Measurements from ENCODE around the gene RPS6KA6. TPM values are rescaled to one million over a fixed set of nuclear protein-coding genes. Genes with fewer than 3 reads are reported as not detected.
"Not testable (repeated sequence)": the region's sequence is repeated elsewhere in the genome, so short reads cannot be mapped to it uniquely, and the experiment has no call there.

Gene RPS6KA6
- total and polyA plus RNA-seq, 2 donors from 2014 or later: 4.7 to 12.1 TPM

GRCh38 chrX:84118769-84119168, 69.2 kb downstream of the RPS6KA6 start:
- Histone ChIP-seq H3K9ac (ENCODE audit: low read length in 3 of 3) (no peak overlapping the region), H3K27ac (ENCODE audit: low read depth in 2 of 2, low read length in 2 of 2) (no peak overlapping the region), H3K4me3 (ENCODE audit: low read length in 3 of 3) (no peak overlapping the region), H3K4me1 (ENCODE audit: control insufficient read depth in 2 of 3, insufficient read depth in 2 of 3, low read depth in 1 of 3, low read length in 3 of 3) (no peaks in the 10 kb centered on the region), H3K27me3 (ENCODE audit: control insufficient read depth, insufficient read depth, low read length) (no peaks in the 10 kb centered on the region), H3K9me3 (ENCODE audit: control insufficient read depth in 2 of 3, insufficient read depth in 1 of 3, low read length in 3 of 3) (no peaks in the 10 kb centered on the region), H3K36me3 (ENCODE audit: control insufficient read depth in 2 of 3, insufficient read depth in 3 of 3, low read length in 3 of 3) (no peaks in the 10 kb centered on the region)
- no peak for TF ChIP-seq CTCF (IDR thresholded peaks at IDR 0.05; ENCODE audit: borderline replicate concordance, extremely low read depth, insufficient read depth)
- DNase-seq (peak in 2 of 5 donors; percentile 5), FAIRE-seq (no peak)
- intact Hi-C loops (cut with DNase I): no loop called here

GRCh38 chrX:84118315-84118714, 69.7 kb downstream of the RPS6KA6 start:
- no peaks in the 10 kb centered on the region for H3K36me3 ChIP-seq (ENCODE audit: control insufficient read depth in 2 of 3, insufficient read depth in 3 of 3, low read length in 3 of 3)
- no peak overlapping the region for H3K4me3 ChIP-seq (ENCODE audit: low read length in 3 of 3)
- intact Hi-C loops (cut with DNase I): no loop called here
- no peak for TF ChIP-seq CTCF (IDR thresholded peaks at IDR 0.05; ENCODE audit: borderline replicate concordance, extremely low read depth, insufficient read depth)
- DNase-seq (no peak), FAIRE-seq (peak; percentile 32)
- no peaks in the 10 kb centered on the region for H3K4me1 ChIP-seq (ENCODE audit: control insufficient read depth in 2 of 3, insufficient read depth in 2 of 3, low read depth in 1 of 3, low read length in 3 of 3)
- H3K27ac ChIP-seq (ENCODE audit: low read depth in 2 of 2, low read length in 2 of 2): no peak overlapping the region
- no peaks in the 10 kb centered on the region for H3K9me3 ChIP-seq (ENCODE audit: control insufficient read depth in 2 of 3, insufficient read depth in 1 of 3, low read length in 3 of 3)
- no peak overlapping the region for H3K9ac ChIP-seq (ENCODE audit: low read length in 3 of 3)
- no peaks in the 10 kb centered on the region for H3K27me3 ChIP-seq (ENCODE audit: control insufficient read depth, insufficient read depth, low read length)

DNA sequence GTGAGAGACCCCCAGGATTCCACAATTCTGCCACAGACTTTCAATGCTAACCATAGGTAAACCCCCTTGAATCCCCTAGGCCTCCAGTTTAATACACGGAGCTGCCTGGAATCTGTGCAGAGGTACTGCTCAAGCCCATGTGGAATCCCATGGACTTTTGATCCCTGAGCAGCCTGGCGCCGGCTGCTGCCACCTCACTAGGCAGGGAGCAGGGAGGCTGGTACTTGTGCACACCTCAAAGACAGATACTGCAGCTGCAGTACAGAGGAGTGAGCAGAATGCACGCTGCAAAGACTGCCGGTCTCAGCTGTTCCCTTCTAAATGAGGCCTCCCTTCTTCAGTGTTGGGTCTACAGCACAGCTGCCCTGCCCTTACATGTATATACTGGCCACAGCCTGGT, 79.4 kb downstream of the RPS6KA6 start:
- H3K9ac ChIP-seq (ENCODE audit: low read length in 3 of 3): no peak overlapping the region
- intact Hi-C loops (cut with DNase I): no loop called here
- no peak for TF ChIP-seq CTCF (IDR thresholded peaks at IDR 0.05; ENCODE audit: borderline replicate concordance, extremely low read depth, insufficient read depth)
- no peaks in the 10 kb centered on the region for H3K4me1 ChIP-seq (ENCODE audit: control insufficient read depth in 2 of 3, insufficient read depth in 2 of 3, low read depth in 1 of 3, low read length in 3 of 3)
- H3K4me3 ChIP-seq (ENCODE audit: low read length in 3 of 3): no peak overlapping the region
- H3K27ac ChIP-seq (ENCODE audit: low read depth in 2 of 2, low read length in 2 of 2): no peak overlapping the region
- H3K9me3 ChIP-seq (ENCODE audit: control insufficient read depth in 2 of 3, insufficient read depth in 1 of 3, low read length in 3 of 3): no peaks in the 10 kb centered on the region
- FAIRE-seq (no peak), DNase-seq (no peak)
- H3K36me3 ChIP-seq (ENCODE audit: control insufficient read depth in 2 of 3, insufficient read depth in 3 of 3, low read length in 3 of 3): no peaks in the 10 kb centered on the region
- H3K27me3 ChIP-seq (ENCODE audit: control insufficient read depth, insufficient read depth, low read length): no peaks in the 10 kb centered on the region

DNA sequence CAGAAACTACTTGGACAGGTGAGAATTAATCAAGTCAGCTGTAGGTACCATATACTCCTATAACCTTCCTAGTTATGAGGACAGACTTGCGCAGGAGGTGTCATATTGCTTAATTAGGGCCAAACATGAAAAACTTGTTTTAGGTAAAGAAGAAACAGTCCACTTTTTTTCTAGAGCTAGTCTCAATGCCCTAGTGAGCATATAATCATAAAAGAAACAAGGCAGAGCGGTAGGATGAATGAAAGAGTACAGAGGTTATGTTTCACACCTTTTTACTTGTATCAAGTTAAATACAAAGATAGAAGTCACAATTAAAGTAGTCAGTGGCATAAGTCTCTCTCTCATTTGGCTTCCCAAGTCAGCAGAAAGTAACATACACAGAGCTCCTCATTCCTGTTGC, 88.9 kb downstream of the RPS6KA6 start:
- FAIRE-seq (no peak), DNase-seq (no peak)
- no peak overlapping the region for H3K4me3 ChIP-seq (ENCODE audit: low read length in 3 of 3)
- intact Hi-C loops (cut with DNase I): no loop called here
- TF ChIP-seq CTCF (IDR thresholded peaks at IDR 0.05; ENCODE audit: borderline replicate concordance, extremely low read depth, insufficient read depth): no peak
- no peaks in the 10 kb centered on the region for H3K9me3 ChIP-seq (ENCODE audit: control insufficient read depth in 2 of 3, insufficient read depth in 1 of 3, low read length in 3 of 3)
- no peaks in the 10 kb centered on the region for H3K36me3 ChIP-seq (ENCODE audit: control insufficient read depth in 2 of 3, insufficient read depth in 3 of 3, low read length in 3 of 3)
- H3K9ac ChIP-seq (ENCODE audit: low read length in 3 of 3): no peak overlapping the region
- H3K27me3 ChIP-seq (ENCODE audit: control insufficient read depth, insufficient read depth, low read length): no peaks in the 10 kb centered on the region
- no peak overlapping the region for H3K27ac ChIP-seq (ENCODE audit: low read depth in 2 of 2, low read length in 2 of 2)
- H3K4me1 ChIP-seq (ENCODE audit: control insufficient read depth in 2 of 3, insufficient read depth in 2 of 3, low read depth in 1 of 3, low read length in 3 of 3): no peaks in the 10 kb centered on the region

DNA sequence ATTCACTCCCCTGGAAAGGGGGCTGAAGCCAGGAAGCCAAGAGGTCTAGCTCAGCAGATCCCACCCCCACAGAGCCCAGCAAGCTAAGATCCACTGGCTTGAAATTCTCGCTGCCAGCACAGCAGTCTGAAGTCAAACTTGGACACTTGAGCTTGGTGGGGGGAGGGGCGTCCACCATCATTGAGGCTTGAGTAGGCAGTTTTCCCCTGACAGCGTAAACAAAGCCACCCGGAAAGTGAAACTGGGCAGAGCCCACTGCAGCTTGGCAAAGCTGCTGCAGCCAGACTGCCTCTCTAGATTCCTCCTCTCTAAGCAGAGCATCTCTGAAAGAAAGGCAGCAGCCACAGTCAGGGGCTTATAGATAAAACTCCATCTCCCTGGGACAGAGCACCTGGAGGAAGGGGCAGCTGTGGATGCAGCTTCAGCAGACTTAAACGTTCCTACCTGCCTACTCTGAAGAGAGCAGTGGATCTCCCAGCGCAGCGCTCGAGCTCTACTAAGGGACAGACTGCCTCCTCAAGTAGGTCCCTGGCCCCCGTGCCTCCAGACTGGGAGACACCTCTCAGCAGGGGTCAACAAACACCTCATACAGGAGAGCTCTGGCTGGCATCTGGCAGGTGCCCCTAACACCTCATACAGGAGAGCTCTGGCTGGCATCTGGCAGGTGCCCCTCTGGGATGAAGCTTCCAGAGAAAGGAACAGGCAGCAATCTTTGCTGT, 108.4 kb downstream of the RPS6KA6 start:
- FAIRE-seq; H3K36me3 ChIP-seq (ENCODE audit: control insufficient read depth in 2 of 3, insufficient read depth in 3 of 3, low read length in 3 of 3); H3K4me1 ChIP-seq (ENCODE audit: control insufficient read depth in 2 of 3, insufficient read depth in 2 of 3, low read depth in 1 of 3, low read length in 3 of 3); H3K27me3 ChIP-seq (ENCODE audit: control insufficient read depth, insufficient read depth, low read length); H3K9me3 ChIP-seq (ENCODE audit: control insufficient read depth in 2 of 3, insufficient read depth in 1 of 3, low read length in 3 of 3); H3K9ac ChIP-seq (ENCODE audit: low read length in 3 of 3); H3K4me3 ChIP-seq (ENCODE audit: low read length in 3 of 3); intact Hi-C loops (cut with DNase I); H3K27ac ChIP-seq (ENCODE audit: low read depth in 2 of 2, low read length in 2 of 2): not testable (repeated sequence)
- peak; percentile 38 to 57 (median 53) for DNase-seq
